ENCODE measurements around the gene RHOV.
"Not testable (repeated sequence)": the region's sequence is repeated elsewhere in the genome, so short reads cannot be mapped to it uniquely, and the experiment has no call there.

Gene RHOV

DNA sequence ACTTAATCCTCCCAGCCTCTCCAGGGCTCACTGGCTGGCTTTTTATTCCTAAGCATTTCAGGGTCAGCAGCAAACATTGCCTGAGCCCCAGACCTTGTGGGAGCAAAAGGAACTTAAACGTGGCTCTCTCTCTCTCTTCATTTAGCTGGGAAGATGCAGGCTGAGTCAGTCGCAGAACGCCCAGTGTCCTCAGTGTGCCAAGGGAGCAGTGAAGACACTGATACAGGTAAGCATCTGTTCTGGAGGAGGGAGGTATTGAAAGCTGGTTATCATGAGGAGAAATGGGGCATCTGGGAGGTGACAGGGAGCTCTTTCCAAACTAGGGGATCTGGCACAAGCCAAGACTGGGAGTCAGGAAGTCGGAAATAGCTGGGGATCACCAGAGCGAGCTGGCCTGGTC, 4.3 kb downstream of the RHOV start:
- Histone ChIP-seq H3K36me3 (ENCODE audit: insufficient read depth, low read length) (no peaks in the 10 kb centered on the region), H3K27me3 (ENCODE audit: insufficient read depth, low read length, poor library complexity, severe bottlenecking) (peaks cover 7% of the 10 kb centered on the region), H3K9me2 (replicated peaks; ENCODE audit: low read depth, low read length) (no peaks in the 10 kb centered on the region), H3F3A (ENCODE audit: low read depth) (no peaks in the 10 kb centered on the region), H3K9me3 (ENCODE audit: insufficient read depth, low read depth, low read length) (no peaks in the 10 kb centered on the region), H3K79me2 (ENCODE audit: insufficient read depth, low read length) (no peaks in the 10 kb centered on the region), H3K4me3 (ENCODE audit: low read length, poor library complexity, severe bottlenecking) (no peak overlapping the region), H3K4me2 (ENCODE audit: low read depth, low read length, poor library complexity, severe bottlenecking) (no peak overlapping the region), H3K9ac (ENCODE audit: low read depth, low read length, poor library complexity, severe bottlenecking) (no peak overlapping the region), H3K4me1 (ENCODE audit: insufficient read depth, low read length, poor library complexity, severe bottlenecking) (peaks cover 6% of the 10 kb centered on the region), H4K20me1 (ENCODE audit: insufficient read depth, low read length, poor library complexity, severe bottlenecking) (no peaks in the 10 kb centered on the region), H2AFZ (ENCODE audit: low read length) (no peak overlapping the region)
- no peak for TF ChIP-seq EZH2phosphoT487 (IDR thresholded peaks at IDR 0.05; ENCODE audit: borderline replicate concordance)
- TF ChIP-seq, protein P1, sequence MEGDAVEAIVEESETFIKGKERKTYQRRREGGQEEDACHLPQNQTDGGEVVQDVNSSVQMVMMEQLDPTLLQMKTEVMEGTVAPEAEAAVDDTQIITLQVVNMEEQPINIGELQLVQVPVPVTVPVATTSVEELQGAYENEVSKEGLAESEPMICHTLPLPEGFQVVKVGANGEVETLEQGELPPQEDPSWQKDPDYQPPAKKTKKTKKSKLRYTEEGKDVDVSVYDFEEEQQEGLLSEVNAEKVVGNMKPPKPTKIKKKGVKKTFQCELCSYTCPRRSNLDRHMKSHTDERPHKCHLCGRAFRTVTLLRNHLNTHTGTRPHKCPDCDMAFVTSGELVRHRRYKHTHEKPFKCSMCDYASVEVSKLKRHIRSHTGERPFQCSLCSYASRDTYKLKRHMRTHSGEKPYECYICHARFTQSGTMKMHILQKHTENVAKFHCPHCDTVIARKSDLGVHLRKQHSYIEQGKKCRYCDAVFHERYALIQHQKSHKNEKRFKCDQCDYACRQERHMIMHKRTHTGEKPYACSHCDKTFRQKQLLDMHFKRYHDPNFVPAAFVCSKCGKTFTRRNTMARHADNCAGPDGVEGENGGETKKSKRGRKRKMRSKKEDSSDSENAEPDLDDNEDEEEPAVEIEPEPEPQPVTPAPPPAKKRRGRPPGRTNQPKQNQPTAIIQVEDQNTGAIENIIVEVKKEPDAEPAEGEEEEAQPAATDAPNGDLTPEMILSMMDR (conservative IDR thresholded peaks at IDR 0.05; ENCODE audit: low read length): no peak

DNA sequence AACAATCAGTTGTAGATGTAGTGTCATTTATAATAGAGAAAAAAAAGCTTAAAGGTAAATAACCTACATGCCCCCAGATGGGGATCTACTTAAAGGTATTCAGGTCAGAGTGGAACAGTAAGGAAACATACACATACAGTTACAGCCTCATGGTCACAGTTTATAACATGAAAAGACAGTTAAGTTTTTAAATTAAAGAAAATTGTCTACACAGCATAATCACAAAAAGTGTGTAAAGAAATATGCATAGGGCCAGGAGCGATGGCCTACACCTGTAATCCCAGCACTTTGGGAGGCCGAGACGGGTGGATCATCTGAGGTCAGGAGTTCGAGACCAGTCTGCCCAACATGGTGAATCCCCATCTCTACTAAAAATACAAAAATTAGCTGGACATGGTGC, 6.8 kb downstream of the RHOV start:
- Histone ChIP-seq H3K9me3 (ENCODE audit: insufficient read depth, low read depth, low read length) (no peaks in the 10 kb centered on the region), H2AFZ (ENCODE audit: low read length) (no peak overlapping the region), H3K79me2 (ENCODE audit: insufficient read depth, low read length) (no peaks in the 10 kb centered on the region), H3K36me3 (ENCODE audit: insufficient read depth, low read length) (no peaks in the 10 kb centered on the region), H3K9ac (ENCODE audit: low read depth, low read length, poor library complexity, severe bottlenecking) (no peak overlapping the region), H3K4me2 (ENCODE audit: low read depth, low read length, poor library complexity, severe bottlenecking) (no peak overlapping the region), H3K4me1 (ENCODE audit: insufficient read depth, low read length, poor library complexity, severe bottlenecking) (no peaks in the 10 kb centered on the region), H3K9me2 (replicated peaks; ENCODE audit: low read depth, low read length) (no peaks in the 10 kb centered on the region), H3K27me3 (ENCODE audit: insufficient read depth, low read length, poor library complexity, severe bottlenecking) (no peaks in the 10 kb centered on the region), H3K4me3 (ENCODE audit: low read length, poor library complexity, severe bottlenecking) (no peak overlapping the region), H4K20me1 (ENCODE audit: insufficient read depth, low read length, poor library complexity, severe bottlenecking) (no peaks in the 10 kb centered on the region), H3F3A (ENCODE audit: low read depth) (no peaks in the 10 kb centered on the region)
- TF ChIP-seq, protein P1 (conservative IDR thresholded peaks at IDR 0.05; ENCODE audit: low read length): no peak
- TF ChIP-seq EZH2phosphoT487 (IDR thresholded peaks at IDR 0.05; ENCODE audit: borderline replicate concordance): no peak

DNA sequence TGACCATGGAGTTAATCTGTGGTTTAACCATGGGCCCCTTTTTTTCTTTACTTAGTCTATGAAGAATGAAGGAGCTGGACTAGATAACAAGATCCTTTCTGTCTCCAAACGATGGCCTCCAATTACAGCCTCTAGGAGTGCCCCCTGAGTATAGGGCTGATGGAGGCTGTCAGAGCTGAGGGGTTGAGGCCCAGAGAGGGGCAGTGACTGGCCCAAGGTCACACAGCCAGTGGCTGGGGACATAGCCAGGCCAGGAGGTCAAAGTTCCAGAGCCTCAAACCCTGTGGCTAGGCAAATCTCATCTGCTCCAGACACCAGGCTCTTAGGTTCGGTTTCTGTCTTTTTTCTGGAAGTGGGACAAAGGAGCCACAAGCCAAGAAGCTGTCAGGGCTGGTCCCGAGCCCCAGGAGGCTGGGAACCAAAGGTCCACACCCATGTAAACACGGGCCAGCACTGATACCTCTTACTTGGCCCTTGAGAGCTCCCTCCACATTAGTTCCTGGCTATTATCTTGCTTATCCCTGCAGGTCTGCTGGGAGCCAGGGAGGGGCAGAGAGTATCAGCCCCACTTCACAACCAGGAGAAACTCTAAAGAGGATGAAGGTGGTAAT, 10.3 kb downstream of the RHOV start:
- no peaks in the 10 kb centered on the region for H3K4me1 ChIP-seq (ENCODE audit: insufficient read depth, low read length, poor library complexity, severe bottlenecking)
- H3K9ac ChIP-seq (ENCODE audit: low read depth, low read length, poor library complexity, severe bottlenecking): no peak overlapping the region
- TF ChIP-seq EZH2phosphoT487 (IDR thresholded peaks at IDR 0.05; ENCODE audit: borderline replicate concordance): no peak
- TF ChIP-seq, protein P1 (conservative IDR thresholded peaks at IDR 0.05; ENCODE audit: low read length): no peak
- H3K79me2 ChIP-seq (ENCODE audit: insufficient read depth, low read length): no peaks in the 10 kb centered on the region
- H3K4me3 ChIP-seq (ENCODE audit: low read length, poor library complexity, severe bottlenecking): no peak overlapping the region
- no peaks in the 10 kb centered on the region for H3K27me3 ChIP-seq (ENCODE audit: insufficient read depth, low read length, poor library complexity, severe bottlenecking)
- no peaks in the 10 kb centered on the region for H3K36me3 ChIP-seq (ENCODE audit: insufficient read depth, low read length)
- H3K9me2 ChIP-seq (replicated peaks; ENCODE audit: low read depth, low read length): no peaks in the 10 kb centered on the region
- H3K9me3 ChIP-seq (ENCODE audit: insufficient read depth, low read depth, low read length): no peaks in the 10 kb centered on the region
- no peak overlapping the region for H2AFZ ChIP-seq (ENCODE audit: low read length)
- no peaks in the 10 kb centered on the region for H3F3A ChIP-seq (ENCODE audit: low read depth)
- no peak overlapping the region for H3K4me2 ChIP-seq (ENCODE audit: low read depth, low read length, poor library complexity, severe bottlenecking)
- H4K20me1 ChIP-seq (ENCODE audit: insufficient read depth, low read length, poor library complexity, severe bottlenecking): no peaks in the 10 kb centered on the region

DNA sequence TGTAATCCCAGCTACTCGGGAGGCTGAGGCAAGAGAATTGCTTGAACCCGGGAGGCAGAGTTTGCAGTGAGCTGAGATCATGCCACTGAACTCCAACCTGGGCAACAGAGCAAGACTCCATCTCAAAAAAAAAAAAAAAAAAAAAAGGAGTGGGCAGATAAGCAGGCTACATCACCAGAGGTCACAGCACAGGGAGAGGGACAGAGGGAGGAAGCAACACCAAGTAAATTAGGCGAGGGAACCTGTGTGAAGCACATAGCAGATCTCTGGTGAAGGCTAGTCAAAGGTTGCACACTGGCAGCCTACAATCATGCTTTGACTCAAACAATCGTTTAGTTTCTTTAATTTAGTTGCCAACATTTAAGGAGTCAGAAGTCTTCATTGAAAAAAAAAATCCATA, 12.9 kb downstream of the RHOV start:
- H3K36me3 ChIP-seq (ENCODE audit: insufficient read depth, low read length); H3K9me2 ChIP-seq (replicated peaks; ENCODE audit: low read depth, low read length); H4K20me1 ChIP-seq (ENCODE audit: insufficient read depth, low read length, poor library complexity, severe bottlenecking); H3K9ac ChIP-seq (ENCODE audit: low read depth, low read length, poor library complexity, severe bottlenecking); H3F3A ChIP-seq (ENCODE audit: low read depth); H3K4me2 ChIP-seq (ENCODE audit: low read depth, low read length, poor library complexity, severe bottlenecking); H3K9me3 ChIP-seq (ENCODE audit: insufficient read depth, low read depth, low read length); H2AFZ ChIP-seq (ENCODE audit: low read length); H3K4me1 ChIP-seq (ENCODE audit: insufficient read depth, low read length, poor library complexity, severe bottlenecking); H3K4me3 ChIP-seq (ENCODE audit: low read length, poor library complexity, severe bottlenecking); H3K27me3 ChIP-seq (ENCODE audit: insufficient read depth, low read length, poor library complexity, severe bottlenecking); H3K79me2 ChIP-seq (ENCODE audit: insufficient read depth, low read length): not testable (repeated sequence)
